SKM-1 (cell line): ENCODE results near the gene HSPG2.
A peak's percentile ranks its signal among the peaks of the same experiment; 100 is the strongest.
"Not testable (repeated sequence)": the region's sequence is repeated elsewhere in the genome, so short reads cannot be mapped to it uniquely, and the experiment has no call there.

ENCODE experiments used
- DNase-seq: peaks from one replicate; lab custom pipeline; 2025; ENCODE audit not compliant: unreplicated experiment; lab: John Stamatoyannopoulos, UW

The HSPG2 gene

DNA sequence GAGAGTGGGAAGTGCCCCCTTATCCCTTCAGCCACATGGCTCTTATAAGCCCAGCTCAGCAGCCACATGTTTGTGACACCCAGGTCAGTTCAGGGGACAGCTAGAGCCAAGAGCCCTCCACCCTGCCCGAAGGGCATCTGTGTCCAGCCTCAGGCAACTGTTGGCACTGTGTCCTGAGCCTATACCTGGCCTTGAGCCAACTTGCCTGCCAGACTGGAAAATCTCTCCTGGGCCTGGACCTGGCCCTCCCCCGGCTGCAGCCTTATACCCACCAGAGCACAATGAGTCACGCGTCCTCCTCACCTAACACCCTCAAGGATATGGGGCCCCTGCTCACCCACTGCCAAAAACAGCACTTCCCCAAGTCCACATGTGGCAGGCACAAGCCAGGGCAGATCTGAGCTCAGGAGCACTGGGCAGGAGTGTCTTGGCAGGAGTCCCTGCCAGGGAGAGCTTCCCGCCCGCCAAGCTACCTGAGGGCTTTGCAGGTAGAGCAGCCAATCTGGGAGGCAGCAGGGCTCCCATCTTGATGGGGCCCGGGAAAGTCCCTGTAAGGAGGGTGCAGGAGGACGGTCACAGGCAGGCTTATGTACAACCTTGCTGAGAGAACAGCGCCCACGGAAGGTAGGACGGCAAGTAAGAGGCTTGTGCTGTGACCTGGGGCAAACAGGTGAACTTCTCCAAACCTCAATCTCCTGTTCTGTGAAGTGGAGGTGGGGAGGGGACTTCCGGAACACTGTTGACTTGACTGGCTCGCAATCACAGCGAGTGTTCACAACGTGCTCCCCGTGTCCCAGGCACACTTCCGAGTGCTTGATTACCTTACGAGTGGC, 19.8 kb upstream of the HSPG2 start:
- no peak for DNase-seq

GRCh38 chr1:21955501-21956281, 18.6 kb upstream of the HSPG2 start:
- DNase-seq, result no peak

DNA sequence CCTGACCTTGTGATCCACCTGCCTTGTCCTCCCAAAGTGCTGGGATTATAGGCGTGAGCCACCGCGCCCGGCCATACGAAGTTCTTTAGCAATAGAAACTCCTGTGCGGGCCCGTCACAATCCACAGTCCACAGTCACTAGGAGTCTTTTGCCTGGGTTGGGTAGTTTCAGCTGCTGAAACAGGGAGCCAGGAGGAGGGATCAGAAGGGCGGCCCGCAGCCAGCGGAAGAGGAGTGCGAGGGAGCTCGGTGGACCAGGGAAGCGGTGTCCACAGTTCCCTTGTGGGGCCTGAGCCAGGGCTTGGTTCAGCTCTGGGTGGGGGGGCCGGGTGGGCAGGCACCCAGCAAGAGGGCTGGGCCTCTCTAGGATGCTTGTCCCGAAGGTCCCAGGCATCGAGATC, 17.9 kb upstream of the HSPG2 start:
- DNase-seq, result no peak

DNA sequence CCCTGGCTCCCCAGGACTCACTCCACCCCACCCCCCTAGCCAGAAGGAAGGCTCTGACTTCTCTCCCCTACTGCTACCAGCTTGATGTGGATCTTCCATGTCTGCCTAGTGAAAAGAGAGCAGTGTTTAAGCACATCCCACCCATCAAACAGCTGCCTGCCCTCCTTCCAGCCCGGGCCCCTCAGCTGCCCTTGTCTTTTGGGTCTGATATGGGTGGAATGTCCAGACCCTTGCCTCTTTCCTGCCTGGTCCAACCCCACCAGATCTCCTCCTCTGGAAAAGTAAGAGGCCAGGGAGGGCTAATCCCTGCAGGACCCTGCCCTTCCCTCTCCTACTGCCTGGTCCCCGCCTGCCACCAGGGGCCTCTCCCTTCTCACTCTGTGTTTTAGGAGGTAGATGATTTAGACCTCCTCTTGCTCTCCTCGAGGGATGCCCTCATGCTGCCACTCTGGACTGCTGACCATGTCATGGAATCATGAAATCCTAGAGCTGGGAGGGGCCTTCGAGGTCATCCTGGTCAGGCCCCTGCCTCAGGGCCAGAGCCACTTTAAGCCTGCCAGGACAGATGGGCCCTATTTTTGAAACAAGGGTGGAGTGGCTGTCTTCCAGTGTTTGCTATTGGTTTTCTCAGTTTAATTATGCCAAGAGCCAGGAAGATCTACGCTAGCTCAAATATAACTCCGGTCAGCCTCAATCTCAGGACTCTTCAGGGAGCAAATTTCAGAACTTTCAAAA, 15.8 kb upstream of the HSPG2 start:
- no peak for DNase-seq

GRCh38 chr1:21951226-21951870, 14.2 kb upstream of the HSPG2 start:
- DNase-seq, result no peak

DNA sequence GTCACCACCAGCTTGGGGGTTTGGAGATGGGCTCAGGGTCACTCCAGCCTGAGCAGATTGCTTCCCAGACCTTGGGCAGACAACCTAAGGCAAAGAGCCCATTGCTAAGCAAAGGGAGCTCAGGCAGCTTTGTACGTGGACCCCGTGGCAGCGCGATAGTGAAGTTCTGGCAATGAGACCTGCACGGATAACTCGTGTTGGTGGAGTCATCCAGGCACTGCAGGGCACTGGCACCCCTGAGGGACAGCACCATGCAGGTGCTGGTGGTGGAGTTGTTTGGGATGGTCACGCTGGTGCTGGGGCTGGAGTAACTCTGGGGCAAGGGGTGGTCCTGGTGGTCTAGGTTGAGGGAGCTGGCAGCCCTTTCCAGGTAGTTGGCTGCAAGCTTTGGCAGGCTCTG, 13.6 kb upstream of the HSPG2 start:
- no peak for DNase-seq

DNA sequence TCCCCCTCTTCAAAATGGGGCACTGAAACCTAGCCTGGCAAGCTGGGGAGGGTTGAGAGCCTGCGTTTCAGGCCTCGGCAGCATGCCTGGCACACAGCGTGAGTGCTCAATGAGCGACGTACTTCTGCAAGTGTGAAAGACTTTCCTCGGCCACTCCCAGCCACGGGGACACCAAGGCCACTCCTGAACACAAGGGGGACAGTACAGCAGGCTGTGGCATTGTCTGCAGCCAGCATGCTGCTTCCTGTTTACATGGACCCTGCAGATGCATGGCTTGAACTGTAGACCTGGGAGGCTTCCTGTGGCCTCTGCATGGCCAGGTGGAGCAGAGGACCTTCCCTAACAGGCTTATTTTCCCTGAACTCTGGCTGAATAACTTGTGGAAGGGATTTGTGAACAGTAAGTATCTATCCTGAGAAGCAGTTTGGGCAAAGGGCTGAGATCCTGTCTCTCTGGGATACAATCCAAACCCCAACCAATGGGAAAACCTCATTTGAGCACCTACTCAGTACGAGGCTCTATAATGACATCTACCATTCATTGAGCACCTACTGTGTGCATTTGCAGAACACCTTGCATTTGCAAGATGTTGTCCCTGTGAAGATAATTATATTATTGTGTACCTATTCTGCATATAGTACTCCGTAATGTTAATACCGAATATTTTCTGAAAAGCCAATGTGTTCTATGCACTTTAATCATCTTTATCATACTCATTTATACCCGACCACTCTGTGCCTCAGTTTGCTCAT, 9.9 kb upstream of the HSPG2 start:
- no peak for DNase-seq

- no peak for DNase-seq
These were observed 7.6 kb upstream of the HSPG2 start for GRCh38 chr1:21944733-21945073.

GRCh38 chr1:21942959-21943640, 6.0 kb upstream of the HSPG2 start:
- not testable (repeated sequence) for DNase-seq

- DNase-seq, result no peak
These were observed 5.4 kb upstream of the HSPG2 start for GRCh38 chr1:21942464-21942863.

- no peak for DNase-seq
These were observed 4.3 kb upstream of the HSPG2 start for GRCh38 chr1:21941370-21941769.

- no peak for DNase-seq
These were observed 3.4 kb upstream of the HSPG2 start for GRCh38 chr1:21940492-21940891.

DNA sequence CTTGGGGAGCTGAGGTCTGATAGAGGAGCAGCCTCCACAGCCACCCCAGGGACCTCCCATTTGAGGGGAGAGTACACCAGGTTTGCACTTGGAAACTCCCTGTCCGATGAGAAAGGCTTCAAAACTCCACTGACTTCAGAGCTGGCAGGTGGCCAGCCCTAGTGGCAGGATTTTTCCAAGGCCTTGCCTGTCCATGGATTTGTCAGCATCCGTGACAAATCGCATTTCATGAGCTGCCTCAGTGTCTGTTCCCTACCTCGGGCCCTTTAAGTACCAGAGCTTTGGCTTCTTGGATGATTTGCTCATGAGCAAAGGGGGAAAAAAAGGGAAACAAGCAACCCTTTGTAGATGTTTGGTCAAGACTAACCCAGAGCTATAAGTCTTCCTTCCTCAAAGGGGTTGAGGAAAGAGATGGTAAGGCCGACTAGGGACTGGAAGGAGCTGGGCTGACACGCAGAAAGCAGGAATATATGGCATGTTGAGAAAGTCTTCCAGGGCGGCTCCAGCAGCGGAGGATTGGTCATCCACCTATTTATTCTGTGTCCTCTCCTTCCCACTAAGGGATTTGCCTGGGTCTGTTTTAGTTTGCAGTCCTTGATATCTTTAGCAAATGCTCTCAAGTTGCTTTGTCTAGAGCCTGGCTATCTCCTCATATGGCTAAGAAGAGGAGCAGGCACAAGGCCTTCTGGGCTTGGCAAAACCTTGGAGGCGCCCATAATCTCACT, 2.7 kb upstream of the HSPG2 start:
- DNase-seq, result peak; percentile 78

- no peak for DNase-seq
These were observed 1.8 kb upstream of the HSPG2 start for GRCh38 chr1:21938732-21939538.

GRCh38 chr1:21937372-21938121, 437 bp upstream of the HSPG2 start:
- DNase-seq, result peak; percentile 27

- DNase-seq, result no peak
These were observed 611 bp downstream of the HSPG2 start for GRCh38 chr1:21936366-21937031.

DNA sequence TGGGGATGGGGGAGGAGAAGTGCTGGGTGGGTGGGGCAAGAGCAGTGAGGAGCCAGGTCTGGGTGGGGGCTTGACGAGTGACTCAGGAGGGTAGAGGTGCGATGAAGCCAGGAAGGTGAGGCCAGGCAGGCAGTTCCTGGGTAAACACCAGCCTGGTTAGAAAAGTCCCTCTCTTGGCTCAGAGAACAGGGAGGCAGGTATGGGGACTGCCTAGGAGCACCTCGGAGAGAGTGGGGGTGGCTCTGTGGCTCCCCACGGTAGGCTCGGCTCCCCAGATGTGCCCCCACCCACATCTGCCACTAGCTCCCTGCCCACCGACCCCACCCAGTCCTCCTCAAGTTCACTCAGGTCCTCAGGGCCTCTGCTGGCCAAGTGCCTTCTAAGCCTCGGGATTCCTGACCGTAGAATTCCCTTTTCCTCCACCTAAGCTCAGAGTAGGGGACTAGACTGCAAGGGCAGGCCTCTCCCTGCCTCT, 1.2 kb downstream of the HSPG2 start:
- no peak for DNase-seq
